ENCODE measurements around the gene SRP9.
A peak's percentile ranks its signal among the peaks of the same experiment; 100 is the strongest.
"Not testable (repeated sequence)": the region's sequence is repeated elsewhere in the genome, so short reads cannot be mapped to it uniquely, and the experiment has no call there.

Gene SRP9

GRCh38 chr1:225776294-225776693, 1.3 kb upstream of the SRP9 start:
- H3K4me3 Mint-ChIP-seq, result no peak overlapping the region
- H3K4me1 Mint-ChIP-seq (ENCODE audit: low read depth), result peaks cover 14% of the 10 kb centered on the region
- no peaks in the 10 kb centered on the region for H3K9me3 Mint-ChIP-seq
- no peak for DNase-seq (ENCODE audit: low spot score)
- peaks cover 2% of the 10 kb centered on the region for H3K27me3 Mint-ChIP-seq (ENCODE audit: low read depth)
- H3K27ac Mint-ChIP-seq, result no peak overlapping the region
- peaks cover 13% of the 10 kb centered on the region for H3K36me3 Mint-ChIP-seq (ENCODE audit: low read depth)

GRCh38 chr1:225777058-225777582, 506 bp upstream of the SRP9 start:
- Mint-ChIP-seq H3K36me3 (ENCODE audit: low read depth) (peaks cover 13% of the 10 kb centered on the region), H3K4me1 (ENCODE audit: low read depth) (peaks cover 16% of the 10 kb centered on the region), H3K27me3 (ENCODE audit: low read depth) (peaks cover 2% of the 10 kb centered on the region), H3K27ac (no peak overlapping the region), H3K9me3 (no peaks in the 10 kb centered on the region), H3K4me3 (no peak overlapping the region)
- DNase-seq (ENCODE audit: low spot score), result no peak

- Mint-ChIP-seq H3K4me1 (ENCODE audit: low read depth) (peaks cover 24% of the 10 kb centered on the region), H3K36me3 (ENCODE audit: low read depth) (peaks cover 20% of the 10 kb centered on the region), H3K27me3 (ENCODE audit: low read depth) (peaks cover under 1% of the 10 kb centered on the region), H3K27ac (no peak overlapping the region), H3K4me3 (no peak overlapping the region), H3K9me3 (no peaks in the 10 kb centered on the region)
- no peak for DNase-seq (ENCODE audit: low spot score)
These were observed 677 bp downstream of the SRP9 start for GRCh38 chr1:225778337-225778669.

GRCh38 chr1:225779165-225779564, 1.5 kb downstream of the SRP9 start:
- H3K27me3 Mint-ChIP-seq (ENCODE audit: low read depth); H3K4me3 Mint-ChIP-seq; DNase-seq (ENCODE audit: low spot score); H3K9me3 Mint-ChIP-seq: not testable (repeated sequence)
- Mint-ChIP-seq H3K27ac (peak overlapping the region; percentile 7), H3K36me3 (ENCODE audit: low read depth) (peaks cover 26% of the 10 kb centered on the region), H3K4me1 (ENCODE audit: low read depth) (peaks cover 28% of the 10 kb centered on the region)

GRCh38 chr1:225780134-225780533, 2.5 kb downstream of the SRP9 start:
- Mint-ChIP-seq H3K4me1 (ENCODE audit: low read depth) (peaks cover 27% of the 10 kb centered on the region), H3K36me3 (ENCODE audit: low read depth) (peaks cover 26% of the 10 kb centered on the region), H3K27ac (no peak overlapping the region), H3K9me3 (no peaks in the 10 kb centered on the region), H3K27me3 (ENCODE audit: low read depth) (no peaks in the 10 kb centered on the region), H3K4me3 (peak overlapping the region; percentile 38)
- DNase-seq (ENCODE audit: low spot score), result no peak

GRCh38 chr1:225780630-225781029, 3.0 kb downstream of the SRP9 start:
- peaks cover 27% of the 10 kb centered on the region for H3K36me3 Mint-ChIP-seq (ENCODE audit: low read depth)
- H3K9me3 Mint-ChIP-seq, result no peaks in the 10 kb centered on the region
- H3K4me1 Mint-ChIP-seq (ENCODE audit: low read depth), result peaks cover 27% of the 10 kb centered on the region
- no peak for DNase-seq (ENCODE audit: low spot score)
- peak overlapping the region; percentile 32 for H3K4me3 Mint-ChIP-seq
- H3K27ac Mint-ChIP-seq, result no peak overlapping the region
- H3K27me3 Mint-ChIP-seq (ENCODE audit: low read depth), result no peaks in the 10 kb centered on the region

GRCh38 chr1:225789142-225789541, 11.5 kb downstream of the SRP9 start:
- DNase-seq (ENCODE audit: low spot score); H3K27ac Mint-ChIP-seq; H3K4me1 Mint-ChIP-seq (ENCODE audit: low read depth); H3K27me3 Mint-ChIP-seq (ENCODE audit: low read depth); H3K9me3 Mint-ChIP-seq; H3K4me3 Mint-ChIP-seq: not testable (repeated sequence)
- H3K36me3 Mint-ChIP-seq (ENCODE audit: low read depth), result peaks cover 68% of the 10 kb centered on the region

GRCh38 chr1:225794954-225795353, 17.3 kb downstream of the SRP9 start:
- Mint-ChIP-seq H3K9me3 (no peaks in the 10 kb centered on the region), H3K4me1 (ENCODE audit: low read depth) (no peaks in the 10 kb centered on the region), H3K27ac (no peak overlapping the region), H3K27me3 (ENCODE audit: low read depth) (no peaks in the 10 kb centered on the region), H3K36me3 (ENCODE audit: low read depth) (peaks cover 51% of the 10 kb centered on the region), H3K4me3 (no peak overlapping the region)
- no peak for DNase-seq (ENCODE audit: low spot score)

GRCh38 chr1:225796097-225796496, 18.5 kb downstream of the SRP9 start:
- H3K4me1 Mint-ChIP-seq (ENCODE audit: low read depth); H3K9me3 Mint-ChIP-seq; H3K27ac Mint-ChIP-seq; H3K4me3 Mint-ChIP-seq; DNase-seq (ENCODE audit: low spot score); H3K27me3 Mint-ChIP-seq (ENCODE audit: low read depth): not testable (repeated sequence)
- peaks cover 42% of the 10 kb centered on the region for H3K36me3 Mint-ChIP-seq (ENCODE audit: low read depth)

- H3K27ac Mint-ChIP-seq; DNase-seq (ENCODE audit: low spot score); H3K27me3 Mint-ChIP-seq (ENCODE audit: low read depth); H3K36me3 Mint-ChIP-seq (ENCODE audit: low read depth); H3K4me1 Mint-ChIP-seq (ENCODE audit: low read depth); H3K4me3 Mint-ChIP-seq; H3K9me3 Mint-ChIP-seq: not testable (repeated sequence)
These were observed 23.5 kb downstream of the SRP9 start for GRCh38 chr1:225801146-225801545.

GRCh38 chr1:225806249-225806648, 28.6 kb downstream of the SRP9 start:
- Mint-ChIP-seq H3K36me3 (ENCODE audit: low read depth) (no peaks in the 10 kb centered on the region), H3K27ac (no peak overlapping the region), H3K9me3 (no peaks in the 10 kb centered on the region), H3K4me1 (ENCODE audit: low read depth) (peaks cover 7% of the 10 kb centered on the region), H3K4me3 (no peak overlapping the region), H3K27me3 (ENCODE audit: low read depth) (peaks cover 13% of the 10 kb centered on the region)
- DNase-seq (ENCODE audit: low spot score), result no peak

- DNase-seq (ENCODE audit: low spot score); H3K4me1 Mint-ChIP-seq (ENCODE audit: low read depth); H3K36me3 Mint-ChIP-seq (ENCODE audit: low read depth); H3K9me3 Mint-ChIP-seq; H3K4me3 Mint-ChIP-seq; H3K27ac Mint-ChIP-seq: not testable (repeated sequence)
- H3K27me3 Mint-ChIP-seq (ENCODE audit: low read depth), result peaks cover 14% of the 10 kb centered on the region
These were observed 29.1 kb downstream of the SRP9 start for GRCh38 chr1:225806736-225807135.

- Mint-ChIP-seq H3K4me1 (ENCODE audit: low read depth) (peaks cover 7% of the 10 kb centered on the region), H3K36me3 (ENCODE audit: low read depth) (no peaks in the 10 kb centered on the region), H3K9me3 (no peaks in the 10 kb centered on the region), H3K4me3 (no peak overlapping the region), H3K27me3 (ENCODE audit: low read depth) (peaks cover 17% of the 10 kb centered on the region), H3K27ac (no peak overlapping the region)
- no peak for DNase-seq (ENCODE audit: low spot score)
These were observed 30.5 kb downstream of the SRP9 start for GRCh38 chr1:225808136-225808535.

GRCh38 chr1:225809842-225810578, 32.4 kb downstream of the SRP9 start, which contains the start of gene EPHX1:
EPHX1 (plus strand) TSS chr1:225810124; CDS start chr1:225828730, 18,606 bp downstream.
- DNase-seq (ENCODE audit: low spot score), result peak; percentile 76
- peaks cover 7% of the 10 kb centered on the region for H3K4me1 Mint-ChIP-seq (ENCODE audit: low read depth)
- H3K4me3 Mint-ChIP-seq, result peak within 1 kb of the TSS; percentile 83
- no peaks in the 10 kb centered on the region for H3K9me3 Mint-ChIP-seq
- H3K27ac Mint-ChIP-seq, result no peak within 1 kb of the TSS
- H3K36me3 Mint-ChIP-seq (ENCODE audit: low read depth), result no peaks in the 10 kb centered on the region
- H3K27me3 Mint-ChIP-seq (ENCODE audit: low read depth), result peaks cover 17% of the 10 kb centered on the region
